Endothelial cell of umbilical vein (primary cell): ENCODE measurements around the gene C15orf39. TPM values are rescaled to one million over a fixed set of nuclear protein-coding genes. Genes with fewer than 3 reads are reported as not detected.

Experiments used
- BruUV-seq: library from RNA; stranded (reverse); fragments of 400-500 nt; replicated peaks from 2 replicates; lab custom pipeline; 2021; lab: Mats Ljungman, UMichigan
- CTCF ChIA-PET: fragments of 300-600, 350-600 bp; sonication (Branson Sonifier 250); formaldehyde crosslinking; loops from one replicate; lab custom pipeline; 2021; ENCODE audit warnings: antibody characterized with exemption, inconsistent platforms; lab: Charles Lee
- POLR2A ChIA-PET: fragments of 300-600, 350-600 bp; sonication (Branson Sonifier 250); formaldehyde crosslinking; loops from one replicate; lab custom pipeline; 2021; ENCODE audit warnings: antibody characterized with exemption, inconsistent platforms; lab: Charles Lee
- DNase-seq: peaks from one replicate; pipeline ENCODE4 v3.0.0-alpha.2; 2011; ENCODE audit warnings: low read depth, low spot score
- FAIRE-seq: peaks from 2 replicates; lab custom pipeline; 2011; peaks lifted over from hg19 to GRCh38; lab: Jason Lieb, UNC
- H2AFZ ChIP-seq: 2 replicates; pipeline ENCODE4 v1.6.0; 2012; ENCODE audit warnings: low read depth, low read length, control low read depth, inconsistent platforms
- H3K27ac ChIP-seq: 2 replicates; pipeline ENCODE4 v1.5.1; 2011; ENCODE audit warnings: low read depth, mild to moderate bottlenecking, control low read depth, low read length, moderate library complexity; ENCODE audit not compliant: insufficient read depth
- H3K27me3 ChIP-seq, 2 experiments: 2 replicates each; pipeline versions ENCODE4 v1.6.0 to v1.6.1; 2011; ENCODE audit warnings: low read length in 2 of 2, mixed read lengths in 1 of 2; ENCODE audit not compliant: control insufficient read depth in 2 of 2, insufficient read depth in 2 of 2
- H3K36me3 ChIP-seq, 2 experiments: 2 replicates in 1 of 2; 3 replicates in 1 of 2; pipeline ENCODE4 v1.5.1; 2011; ENCODE audit warnings: low read length in 2 of 2, mild to moderate bottlenecking in 1 of 2, moderate library complexity in 1 of 2; ENCODE audit not compliant: control insufficient read depth in 2 of 2, insufficient read depth in 2 of 2; ENCODE audit errors: extremely low read depth in 1 of 2
- H3K4me1 ChIP-seq: 3 replicates; pipeline ENCODE4 v1.5.1; 2011; ENCODE audit warnings: mild to moderate bottlenecking, low read length; ENCODE audit not compliant: control insufficient read depth, insufficient read depth; ENCODE audit errors: extremely low read depth
- H3K4me2 ChIP-seq: 2 replicates; pipeline ENCODE4 v1.6.1; 2011; ENCODE audit warnings: low read length, control low read depth, mixed read lengths; ENCODE audit not compliant: insufficient read depth
- H3K4me3 ChIP-seq, 3 experiments: fragments of 200-600 bp in 1 of 3; sonication (generic), shearing (Covaris generic) in 1 of 3; replicated peaks in 1 of 3; 2 replicates each; pipeline ENCODE4 v1.5.1; 2011 to 2016; ENCODE audit warnings: control low read depth in 3 of 3, low read length in 3 of 3, mild to moderate bottlenecking in 2 of 3, inconsistent platforms in 1 of 3, low read depth in 1 of 3, moderate library complexity in 1 of 3; ENCODE audit not compliant: insufficient read depth in 1 of 3
- H3K79me2 ChIP-seq: 2 replicates; pipeline ENCODE4 v1.6.0; 2012; ENCODE audit warnings: low read length, inconsistent platforms; ENCODE audit not compliant: control insufficient read depth, insufficient read depth
- H3K9ac ChIP-seq: replicated peaks from 2 replicates; pipeline ENCODE3; 2011; ENCODE audit warnings: low read length, control low read depth; ENCODE audit not compliant: insufficient read depth; ENCODE audit errors: extremely low read depth
- H3K9me1 ChIP-seq: replicated peaks from 3 replicates; pipeline ENCODE4 v1.6.0; 2011; ENCODE audit warnings: mild to moderate bottlenecking, low read length; ENCODE audit not compliant: control insufficient read depth, insufficient read depth; ENCODE audit errors: extremely low read depth
- H3K9me3 ChIP-seq: replicated peaks from 2 replicates; pipeline ENCODE4 v1.5.1; 2012; ENCODE audit warnings: low read length, inconsistent platforms; ENCODE audit not compliant: control insufficient read depth, insufficient read depth
- H4K20me1 ChIP-seq: replicated peaks from 2 replicates; pipeline ENCODE3; 2011; ENCODE audit warnings: mild to moderate bottlenecking, low read length; ENCODE audit not compliant: control insufficient read depth, insufficient read depth; ENCODE audit errors: extremely low read depth
- EZH2 ChIP-seq: IDR thresholded peaks from 2 replicates; pipeline ENCODE4 v1.6.1; 2012; ENCODE audit warnings: borderline replicate concordance, low read depth, mild to moderate bottlenecking, moderate library complexity, low read length, inconsistent platforms; ENCODE audit not compliant: severe bottlenecking
- FOS ChIP-seq: IDR thresholded peaks from 2 replicates; pipeline ENCODE4 v1.6.1; 2011; ENCODE audit warnings: mild to moderate bottlenecking, low read length, moderate library complexity, borderline replicate concordance; ENCODE audit not compliant: insufficient read depth
- GATA2 ChIP-seq: IDR thresholded peaks from 2 replicates; pipeline ENCODE4 v1.7.0; 2011; ENCODE audit warnings: low read depth, mild to moderate bottlenecking, moderate library complexity, mixed read lengths, low read length; ENCODE audit not compliant: insufficient read length, insufficient read depth
- JUN ChIP-seq: IDR thresholded peaks from 2 replicates; pipeline ENCODE4 v1.6.1; 2011; ENCODE audit warnings: borderline replicate concordance, low read depth; ENCODE audit not compliant: insufficient read length, insufficient read depth
- MYC ChIP-seq: IDR thresholded peaks from one replicate; pipeline ENCODE4 v1.6.1; 2011; ENCODE audit warnings: mild to moderate bottlenecking, low read depth, low read length
- POLR2A ChIP-seq: IDR thresholded peaks from 2 replicates; pipeline ENCODE4 v1.6.1; 2012; ENCODE audit warnings: low read depth, mild to moderate bottlenecking, control low read depth, low read length
- POLR2AphosphoS5 ChIP-seq: IDR thresholded peaks from 2 replicates; pipeline ENCODE4 v1.6.1; 2012; ENCODE audit warnings: low read depth, mild to moderate bottlenecking, control low read depth, low read length, moderate library complexity; ENCODE audit not compliant: insufficient read depth
- dilution Hi-C: fragments of 300-500 bp; cut with MboI; formaldehyde crosslinking; loops from one replicate; pipeline ENCODE4 v1.15.0; 2019; ENCODE audit warnings: low sequenced_read_pairs; ENCODE audit not compliant: extremely low pct_ligation_motif_present
- intact Hi-C: fragments of 100-400 bp; cut with micrococcal nuclease; formaldehyde crosslinking; loops from one replicate; pipeline ENCODE4 v1.10.0; 2022
- polyA plus RNA-seq, 4 experiments: library from polyadenylated mRNA; depleted of rRNA in 3 of 4; stranded (reverse) in 3 of 4; unstranded in 1 of 4; fragments of >200 nt; gene quantifications; 2 replicates each; pipeline versions ENCODE4 v1.2.1 to v1.2.3, GENCODE V29; 2011 to 2012; ENCODE audit warnings: missing spikeins in 1 of 4
- total RNA-seq: library from RNA; stranded (reverse); gene quantifications from 2 replicates; pipeline ENCODE4 v1.2.3, GENCODE V29; 2021
- TF ChIP-seq, protein P1 (sequence below): IDR thresholded peaks from 2 replicates; pipeline ENCODE4 v1.6.1; 2011; ENCODE audit not compliant: insufficient read depth, insufficient read length
- TF ChIP-seq, protein P2 (sequence below), 2 donors: IDR thresholded peaks; 1 replicate in 1 of 2; 2 replicates in 1 of 2; pipeline ENCODE4 v1.5.1; 2011; ENCODE audit warnings: low read length in 2 of 2, mild to moderate bottlenecking in 2 of 2, moderate library complexity in 2 of 2, control low read depth in 1 of 2, inconsistent platforms in 1 of 2, low read depth in 1 of 2; ENCODE audit not compliant: insufficient read depth in 1 of 2; ENCODE audit errors: extremely low read depth in 1 of 2

Gene C15orf39
- total and polyA plus RNA-seq, 2 donors (not counting 3 experiments of a cell fraction or from before 2014, with no cell fraction given) = 14.8 to 36.1 TPM

DNA sequence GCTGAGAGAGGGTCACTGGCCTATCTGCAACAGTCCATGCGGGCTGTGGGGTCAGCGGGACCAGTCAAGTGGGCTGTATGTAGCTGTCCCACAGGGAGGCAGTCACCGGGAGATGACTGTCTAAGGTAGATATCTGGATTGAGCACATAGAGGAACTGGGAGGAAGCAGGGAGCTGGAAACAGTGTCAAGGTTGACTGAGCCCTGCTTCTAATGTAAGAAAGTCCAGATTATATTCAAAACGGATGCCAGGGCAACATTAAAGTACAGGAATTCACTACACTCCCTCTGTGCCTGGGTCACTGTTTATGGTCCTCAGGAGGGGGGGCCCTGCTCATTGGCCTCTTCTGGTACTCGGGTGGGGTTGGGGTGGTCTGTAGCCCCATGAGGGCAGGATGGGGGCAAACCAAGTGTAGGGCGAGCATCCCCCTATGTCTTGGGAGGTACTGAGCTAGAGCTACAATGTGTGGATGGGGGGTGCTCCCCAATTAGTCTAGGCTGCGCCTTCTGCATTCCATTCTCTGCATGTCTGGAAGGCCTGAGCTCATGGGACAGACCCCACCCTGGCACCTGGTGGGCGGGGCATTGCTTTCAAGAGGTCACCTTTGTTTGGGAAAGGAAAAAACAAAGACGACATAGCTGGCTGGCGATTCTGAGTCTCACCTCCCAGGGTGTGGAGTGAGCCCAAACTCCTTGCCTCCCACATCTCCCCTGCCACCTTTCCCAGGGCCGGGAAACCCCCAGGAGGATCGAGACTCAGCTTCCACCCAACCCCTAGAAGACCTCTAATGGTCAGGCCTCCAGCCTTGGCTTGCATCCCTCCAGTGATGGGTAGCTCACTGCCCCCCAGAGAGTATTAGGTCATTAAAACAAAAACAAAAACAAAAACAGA lies 45.1 kb upstream of the C15orf39 start:
- H3K27ac ChIP-seq = no peak overlapping the region
- H3K9me1 ChIP-seq = no peaks in the 10 kb centered on the region
- H3K9ac ChIP-seq = no peak overlapping the region
- H3K4me1 ChIP-seq = no peaks in the 10 kb centered on the region
- H3K27me3 ChIP-seq = no peaks in the 10 kb centered on the region
- no peaks in the 10 kb centered on the region for H3K79me2 ChIP-seq
- FAIRE-seq (no peak), DNase-seq (no peak)
- intact Hi-C loops = no loop called here
- TF ChIP-seq EZH2 (no peak), POLR2A (no peak), JUN (no peak), MYC (no peak), GATA2 (no peak), FOS (no peak), POLR2AphosphoS5 (no peak)
- TF ChIP-seq, protein P1, sequence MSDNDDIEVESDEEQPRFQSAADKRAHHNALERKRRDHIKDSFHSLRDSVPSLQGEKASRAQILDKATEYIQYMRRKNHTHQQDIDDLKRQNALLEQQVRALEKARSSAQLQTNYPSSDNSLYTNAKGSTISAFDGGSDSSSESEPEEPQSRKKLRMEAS = no peak
- TF ChIP-seq, protein P2, sequence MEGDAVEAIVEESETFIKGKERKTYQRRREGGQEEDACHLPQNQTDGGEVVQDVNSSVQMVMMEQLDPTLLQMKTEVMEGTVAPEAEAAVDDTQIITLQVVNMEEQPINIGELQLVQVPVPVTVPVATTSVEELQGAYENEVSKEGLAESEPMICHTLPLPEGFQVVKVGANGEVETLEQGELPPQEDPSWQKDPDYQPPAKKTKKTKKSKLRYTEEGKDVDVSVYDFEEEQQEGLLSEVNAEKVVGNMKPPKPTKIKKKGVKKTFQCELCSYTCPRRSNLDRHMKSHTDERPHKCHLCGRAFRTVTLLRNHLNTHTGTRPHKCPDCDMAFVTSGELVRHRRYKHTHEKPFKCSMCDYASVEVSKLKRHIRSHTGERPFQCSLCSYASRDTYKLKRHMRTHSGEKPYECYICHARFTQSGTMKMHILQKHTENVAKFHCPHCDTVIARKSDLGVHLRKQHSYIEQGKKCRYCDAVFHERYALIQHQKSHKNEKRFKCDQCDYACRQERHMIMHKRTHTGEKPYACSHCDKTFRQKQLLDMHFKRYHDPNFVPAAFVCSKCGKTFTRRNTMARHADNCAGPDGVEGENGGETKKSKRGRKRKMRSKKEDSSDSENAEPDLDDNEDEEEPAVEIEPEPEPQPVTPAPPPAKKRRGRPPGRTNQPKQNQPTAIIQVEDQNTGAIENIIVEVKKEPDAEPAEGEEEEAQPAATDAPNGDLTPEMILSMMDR (IDR thresholded peaks at IDR 0.05; ENCODE audit: extremely low read depth in 1 of 2, insufficient read depth in 1 of 2, low read depth in 1 of 2, low read length in 2 of 2) = no peak
- no peaks in the 10 kb centered on the region for H3K36me3 ChIP-seq
- H3K9me3 ChIP-seq = no peaks in the 10 kb centered on the region
- no TSS peak for BruUV-seq
- dilution Hi-C loops = no loop called here
- H3K4me3 ChIP-seq = no peak overlapping the region
- CTCF ChIA-PET = interaction anchor here (1.0 to 1.4 kb wide), 4 partner anchors 11 to 113 kb away, joined by 3 to 6 read pairs (median 4); no protein-coding TSS in a partner anchor
- H4K20me1 ChIP-seq = no peaks in the 10 kb centered on the region
- H3K4me2 ChIP-seq = no peak overlapping the region
- POLR2A ChIA-PET = interaction anchor here (0.6 kb wide), 1 partner anchor 416 kb away, joined by 3 read pairs; no protein-coding TSS in a partner anchor
- no peak overlapping the region for H2AFZ ChIP-seq
